Esophagus squamous epithelium (tissue), 5 donors: Measurements from ENCODE around the gene FEM1C. TPM values are rescaled to one million over a fixed set of nuclear protein-coding genes. Genes with fewer than 3 reads are reported as not detected.
A peak's percentile ranks its signal among the peaks of the same experiment; 100 is the strongest.

Experiments
- DNase-seq: peaks from one replicate; lab custom pipeline; 2025; lab: John Stamatoyannopoulos, UW
- H3K27ac ChIP-seq, 4 donors: fragments of 200-600 bp; sonication (generic); one replicate each; pipeline ENCODE4 v1.5.1; 2016 to 2019; ENCODE audit warnings: mild to moderate bottlenecking in 1 of 4
- H3K27me3 ChIP-seq, 4 donors: fragments of 200-600 bp; sonication (generic); 1 replicate in 3 of 4; 2 replicates in 1 of 4; pipeline versions ENCODE4 v1.5.1 to v1.6.0; 2017 to 2021; ENCODE audit warnings: antibody characterized with exemption in 1 of 4
- H3K36me3 ChIP-seq, 3 donors: fragments of 200-600 bp; sonication (generic); one replicate each; pipeline ENCODE4 v1.5.1; 2016 to 2019
- H3K4me1 ChIP-seq, 3 donors: fragments of 200-600 bp; sonication (generic); one replicate each; pipeline ENCODE4 v1.5.1; 2017 to 2019
- H3K4me3 ChIP-seq, 4 donors: fragments of 200-600 bp; sonication (generic); 1 replicate in 3 of 4; 2 replicates in 1 of 4; pipeline ENCODE4 v1.5.1; 2016 to 2019; ENCODE audit warnings: mild to moderate bottlenecking in 2 of 4, moderate library complexity in 1 of 4
- H3K9me3 ChIP-seq, 3 donors: fragments of 200-600 bp; sonication (generic); one replicate each; pipeline ENCODE4 v1.5.1; 2016 to 2019
- POLR2A ChIP-seq, 4 donors: fragments of 450-650 bp; IDR thresholded peaks; one replicate each; pipeline ENCODE4 v1.6.1; 2017; ENCODE audit warnings: antibody characterized with exemption in 4 of 4, mild to moderate bottlenecking in 4 of 4, moderate library complexity in 3 of 4
- WGBS, 2 donors: methylation state at CpG; one replicate each; pipeline ENCODE4 v1.1.5; 2018; 5-methylcytosine and 5-hydroxymethylcytosine counted together
- intact Hi-C: fragments of 100-400 bp; cut with DNase I; formaldehyde crosslinking; loops from one replicate; pipeline ENCODE4 v1.15.0; 2022
- total RNA-seq, 4 donors: library from RNA; depleted of rRNA; stranded (reverse); fragments of >200 nt; gene quantifications; one replicate each; pipeline ENCODE4 v1.1.0, GENCODE V29; 2016
- TF ChIP-seq, protein P1 (sequence below), 6 experiments: fragments of 450-650 bp in 4 of 6; fragments of 200-600 bp in 2 of 6; sonication (generic) in 2 of 6; IDR thresholded peaks; one replicate each; pipeline ENCODE4 v1.5.1; 2016 to 2019; ENCODE audit warnings: antibody characterized with exemption in 6 of 6, mild to moderate bottlenecking in 4 of 6, moderate library complexity in 4 of 6
- donor health status: DM: yes; HTN: yes; CAD: no.

The FEM1C gene, protein sequence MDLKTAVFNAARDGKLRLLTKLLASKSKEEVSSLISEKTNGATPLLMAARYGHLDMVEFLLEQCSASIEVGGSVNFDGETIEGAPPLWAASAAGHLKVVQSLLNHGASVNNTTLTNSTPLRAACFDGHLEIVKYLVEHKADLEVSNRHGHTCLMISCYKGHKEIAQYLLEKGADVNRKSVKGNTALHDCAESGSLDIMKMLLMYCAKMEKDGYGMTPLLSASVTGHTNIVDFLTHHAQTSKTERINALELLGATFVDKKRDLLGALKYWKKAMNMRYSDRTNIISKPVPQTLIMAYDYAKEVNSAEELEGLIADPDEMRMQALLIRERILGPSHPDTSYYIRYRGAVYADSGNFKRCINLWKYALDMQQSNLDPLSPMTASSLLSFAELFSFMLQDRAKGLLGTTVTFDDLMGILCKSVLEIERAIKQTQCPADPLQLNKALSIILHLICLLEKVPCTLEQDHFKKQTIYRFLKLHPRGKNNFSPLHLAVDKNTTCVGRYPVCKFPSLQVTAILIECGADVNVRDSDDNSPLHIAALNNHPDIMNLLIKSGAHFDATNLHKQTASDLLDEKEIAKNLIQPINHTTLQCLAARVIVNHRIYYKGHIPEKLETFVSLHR
- 10 to 100 TPM in 3 of 4 donors, 1 to 10 TPM in 1; 8.2 to 23.1 (median 11.7) TPM for total RNA-seq

DNA sequence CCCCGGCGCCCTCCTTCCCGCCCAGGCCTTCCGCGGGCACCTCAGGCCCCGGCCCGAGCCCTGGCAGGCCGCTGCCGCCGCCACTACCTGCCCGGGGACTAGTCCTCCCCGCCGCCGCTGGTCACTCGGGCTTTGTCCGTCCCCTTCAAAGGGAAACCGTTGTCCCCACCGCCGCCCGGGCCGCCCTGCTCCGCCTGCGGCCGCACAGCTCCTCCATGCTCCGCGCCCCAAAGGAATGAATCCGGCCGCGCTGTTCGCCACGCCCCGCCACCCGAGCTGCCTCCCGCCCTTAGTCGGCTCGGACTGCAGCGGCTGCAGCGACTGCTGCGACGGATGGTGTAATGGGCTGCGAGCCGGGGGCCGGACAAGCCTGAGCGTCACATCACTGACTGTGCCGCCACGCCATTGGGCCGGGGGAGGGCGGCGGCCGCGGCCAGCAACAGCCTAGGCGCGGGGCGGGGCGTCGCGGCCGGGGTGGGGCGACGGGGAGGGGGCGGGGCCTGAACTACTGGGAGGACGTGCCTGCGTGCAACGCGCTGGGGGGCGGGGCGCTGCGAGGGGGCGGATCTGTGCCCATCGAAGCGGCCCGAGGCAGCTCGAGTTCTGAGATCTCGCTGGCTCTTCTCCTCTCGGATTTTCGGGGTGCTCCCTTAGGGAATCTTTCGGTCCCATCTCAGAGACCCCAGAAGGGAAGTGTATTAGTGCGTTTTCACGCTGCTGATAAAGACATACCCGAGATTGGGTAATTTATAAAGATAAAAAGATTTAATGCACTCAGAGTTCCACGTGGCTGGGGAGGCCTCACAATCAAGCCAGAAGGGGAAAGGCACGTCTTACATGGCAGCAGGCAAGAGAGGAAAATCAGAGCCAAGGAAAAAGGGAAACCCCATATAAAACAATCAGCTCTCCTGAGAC is at the start of gene FEM1C:
FEM1C (minus strand) TSS at position 340 of the 915 bp plus-strand sequence. CDS start 1,282 bp downstream, outside the sequence.
- DNase-seq = peak; percentile 93
- Histone ChIP-seq H3K4me3 (peak within 1 kb of the TSS; percentile 65 to 93 (median 92)), H3K27me3 (no peaks in the 10 kb centered on the region), H3K4me1 (peaks cover 9 to 42% (median 11%) of the 10 kb centered on the region in 3 donors), H3K27ac (peak within 1 kb of the TSS; percentile 96 to 100 (median 99)), H3K36me3 (peaks cover 0 to 8% (median 0%) of the 10 kb centered on the region in 3 donors), H3K9me3 (peaks cover 3 to 9% (median 6%) of the 10 kb centered on the region in 3 donors)
- TF ChIP-seq POLR2A (IDR thresholded peaks at IDR 0.05) = peak; percentile 77 to 100 (median 100)
- TF ChIP-seq, protein P1, sequence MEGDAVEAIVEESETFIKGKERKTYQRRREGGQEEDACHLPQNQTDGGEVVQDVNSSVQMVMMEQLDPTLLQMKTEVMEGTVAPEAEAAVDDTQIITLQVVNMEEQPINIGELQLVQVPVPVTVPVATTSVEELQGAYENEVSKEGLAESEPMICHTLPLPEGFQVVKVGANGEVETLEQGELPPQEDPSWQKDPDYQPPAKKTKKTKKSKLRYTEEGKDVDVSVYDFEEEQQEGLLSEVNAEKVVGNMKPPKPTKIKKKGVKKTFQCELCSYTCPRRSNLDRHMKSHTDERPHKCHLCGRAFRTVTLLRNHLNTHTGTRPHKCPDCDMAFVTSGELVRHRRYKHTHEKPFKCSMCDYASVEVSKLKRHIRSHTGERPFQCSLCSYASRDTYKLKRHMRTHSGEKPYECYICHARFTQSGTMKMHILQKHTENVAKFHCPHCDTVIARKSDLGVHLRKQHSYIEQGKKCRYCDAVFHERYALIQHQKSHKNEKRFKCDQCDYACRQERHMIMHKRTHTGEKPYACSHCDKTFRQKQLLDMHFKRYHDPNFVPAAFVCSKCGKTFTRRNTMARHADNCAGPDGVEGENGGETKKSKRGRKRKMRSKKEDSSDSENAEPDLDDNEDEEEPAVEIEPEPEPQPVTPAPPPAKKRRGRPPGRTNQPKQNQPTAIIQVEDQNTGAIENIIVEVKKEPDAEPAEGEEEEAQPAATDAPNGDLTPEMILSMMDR (IDR thresholded peaks at IDR 0.05) = peak in 1 of 6 experiments; percentile 19
- WGBS, 2 donors = 2 to 3% methylated on average over 10 to 13 of the region's 82 CpGs
- intact Hi-C loops = no loop called here

DNA sequence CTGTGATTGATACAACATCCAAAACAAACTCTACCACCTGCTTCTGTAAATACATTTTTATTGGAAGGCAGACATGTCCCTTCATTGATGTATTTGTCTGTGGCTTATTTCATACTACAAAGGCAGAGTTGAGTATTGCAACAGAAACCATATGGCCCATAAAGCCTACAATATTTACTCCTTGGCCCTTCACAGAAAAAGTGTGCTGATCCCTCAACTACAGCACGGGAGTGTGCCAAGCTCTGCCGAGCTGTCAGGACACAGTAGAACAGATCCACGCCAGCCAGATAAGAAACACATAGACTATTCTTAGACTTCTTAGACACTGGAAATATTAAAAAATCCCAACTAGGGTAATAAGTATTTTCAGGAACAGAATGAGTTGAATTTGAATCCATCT is 44.5 kb upstream of the FEM1C start:
- DNase-seq = no peak
- no peaks in the 10 kb centered on the region for H3K36me3 ChIP-seq
- H3K27me3 ChIP-seq = no peaks in the 10 kb centered on the region
- H3K9me3 ChIP-seq = no peaks in the 10 kb centered on the region
- WGBS, 2 donors = 51 to 80% methylated on average over 2 to 3 of the region's 3 CpGs
- intact Hi-C loops = loop anchor here (5.0 kb wide), 1 partner anchor 282 kb away; no protein-coding TSS in a partner anchor
- TF ChIP-seq, protein P1 (IDR thresholded peaks at IDR 0.05) = no peak
- no peak for TF ChIP-seq POLR2A (IDR thresholded peaks at IDR 0.05)
- H3K27ac ChIP-seq = no peak overlapping the region
- H3K4me3 ChIP-seq = no peak overlapping the region
- peaks cover 0 to 9% (median 0%) of the 10 kb centered on the region in 3 donors for H3K4me1 ChIP-seq

- intact Hi-C loops = loop anchor here (5.0 kb wide), 1 partner anchor 281 kb away; no protein-coding TSS in a partner anchor
- Histone ChIP-seq H3K27ac (no peak overlapping the region), H3K36me3 (no peaks in the 10 kb centered on the region), H3K4me1 (peaks cover 0 to 9% (median 0%) of the 10 kb centered on the region in 3 donors), H3K27me3 (no peaks in the 10 kb centered on the region), H3K4me3 (no peak overlapping the region), H3K9me3 (no peaks in the 10 kb centered on the region)
- 37 to 43% methylated on average over 4 of the region's 4 CpGs for WGBS, 2 donors
- no peak for TF ChIP-seq POLR2A (IDR thresholded peaks at IDR 0.05)
- TF ChIP-seq, protein P1 (IDR thresholded peaks at IDR 0.05) = no peak
- DNase-seq = no peak
Measured at GRCh38 chr5:115588640-115589039, 44.1 kb upstream of the FEM1C start.

- intact Hi-C loops = loop anchor here (5.0 kb wide), 1 partner anchor 279 kb away; no protein-coding TSS in a partner anchor
- WGBS, 2 donors = 45 to 47% methylated on average over 6 of the region's 6 CpGs
- DNase-seq = no peak
- no peaks in the 10 kb centered on the region for H3K36me3 ChIP-seq
- H3K27ac ChIP-seq = no peak overlapping the region
- no peaks in the 10 kb centered on the region for H3K27me3 ChIP-seq
- TF ChIP-seq, protein P1 (IDR thresholded peaks at IDR 0.05) = peak in 5 of 6 experiments; percentile 18 to 62 (median 47)
- TF ChIP-seq POLR2A (IDR thresholded peaks at IDR 0.05) = no peak
- H3K4me1 ChIP-seq = peaks cover 0 to 9% (median 0%) of the 10 kb centered on the region in 3 donors
- H3K9me3 ChIP-seq = no peaks in the 10 kb centered on the region
- no peak overlapping the region for H3K4me3 ChIP-seq
Measured at GRCh38 chr5:115586525-115587146, 42.1 kb upstream of the FEM1C start.
